T-helper 1 cell treated with Interleukin-12 subunit alpha and Interleukin-12 subunit beta and Interleukin-4 antibody, amounts not matched to agents 30 ng/mL and 1 ng/mL, for 36 hours (primary cell): ENCODE results near the gene TIAM2. TPM values are rescaled to one million over a fixed set of nuclear protein-coding genes. Genes with fewer than 3 reads are reported as not detected.

Source experiments
- intact Hi-C: fragments of 100-400 bp; cut with micrococcal nuclease; formaldehyde crosslinking; loops from one replicate; pipeline ENCODE4 v1.15.1; 2024
- total RNA-seq: library from RNA; stranded (reverse); gene quantifications from 2 replicates; pipeline ENCODE4 v1.2.3, GENCODE V29; 2022

The TIAM2 gene
- total RNA-seq, 1 donor from 2014 or later = 7.6 TPM

- intact Hi-C loops = no loop called here
These were observed 127.3 kb downstream of the TIAM2 start for GRCh38 chr6:155122199-155122950.

- intact Hi-C loops = no loop called here
These were observed 128.4 kb downstream of the TIAM2 start for GRCh38 chr6:155123520-155123919.

DNA sequence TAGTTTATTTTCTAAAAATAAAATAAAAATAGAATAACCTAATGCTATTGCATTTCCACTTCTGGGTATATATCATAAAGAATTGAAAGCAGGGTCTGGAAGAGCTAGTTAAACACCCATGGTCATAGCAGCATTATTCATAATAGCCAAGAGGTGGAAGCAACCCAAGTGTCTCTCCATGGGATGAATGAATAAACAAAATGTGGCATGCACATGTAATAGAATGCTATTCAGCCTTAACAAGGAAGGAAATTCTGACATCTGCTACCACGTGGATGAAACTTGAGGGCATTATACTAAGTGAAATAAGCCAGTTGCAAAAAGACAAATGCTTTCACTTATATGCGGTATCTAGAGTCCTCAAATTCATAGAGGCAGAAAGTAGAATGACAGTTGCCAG lies 130.8 kb downstream of the TIAM2 start:
- intact Hi-C loops = loop anchor here (2.0 kb wide), 1 partner anchor 45 kb away; no protein-coding TSS in a partner anchor

DNA sequence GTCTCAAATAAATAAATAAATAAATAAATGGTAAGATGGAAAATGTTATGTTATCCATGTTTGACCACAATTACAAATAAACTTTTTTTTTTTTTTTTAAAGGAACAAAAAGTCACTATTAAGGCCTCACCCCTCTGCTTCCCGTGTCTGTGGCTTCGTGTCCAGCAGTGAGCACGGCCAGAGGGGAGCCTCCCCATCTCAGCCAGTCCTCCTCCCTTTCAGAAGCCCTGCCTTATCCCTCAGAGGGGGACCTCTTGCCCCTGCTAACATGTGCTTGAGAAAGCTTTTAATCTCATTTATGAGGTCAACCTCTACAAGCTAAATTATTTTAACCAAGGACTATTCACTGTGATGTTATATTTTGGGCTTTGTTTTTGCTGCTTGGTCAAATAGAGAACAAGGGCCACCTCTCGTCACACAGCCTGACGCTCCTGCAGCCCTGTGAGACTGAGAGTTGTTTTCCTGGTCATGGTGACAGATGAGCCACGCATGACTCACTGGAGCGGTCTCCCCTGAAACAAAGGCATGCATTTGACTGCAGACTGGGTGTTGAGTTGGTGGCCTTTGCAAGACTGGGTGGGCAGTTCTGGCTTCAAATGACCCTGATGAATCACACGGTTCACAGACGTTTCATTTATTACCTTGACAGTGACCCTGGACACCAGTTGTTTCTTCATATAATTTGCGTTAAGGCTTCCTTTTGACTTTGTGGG lies 131.8 kb downstream of the TIAM2 start:
- intact Hi-C loops = loop anchor here (2.0 kb wide), 1 partner anchor 44 kb away; no protein-coding TSS in a partner anchor

DNA sequence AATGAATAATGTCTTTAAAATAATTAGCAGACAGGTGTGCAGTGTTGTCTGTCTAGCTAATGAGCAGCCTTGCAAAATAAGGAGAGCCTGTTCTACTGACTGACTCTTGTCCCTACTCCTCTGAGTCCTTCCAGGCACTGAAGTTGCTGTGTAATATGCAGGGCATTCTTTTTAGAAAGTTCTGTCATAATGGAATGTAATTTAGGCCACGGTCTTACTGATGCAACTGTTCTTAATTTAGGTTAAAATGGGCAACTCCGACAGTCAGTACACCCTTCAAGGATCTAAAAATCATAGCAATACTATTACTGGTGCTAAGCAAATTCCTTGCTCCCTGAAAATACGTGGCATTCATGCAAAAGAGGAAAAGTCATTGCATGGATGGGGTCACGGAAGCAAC lies 133.9 kb downstream of the TIAM2 start:
- intact Hi-C loops = no loop called here

- intact Hi-C loops = no loop called here
These were observed 134.6 kb downstream of the TIAM2 start for GRCh38 chr6:155129744-155130143.

DNA sequence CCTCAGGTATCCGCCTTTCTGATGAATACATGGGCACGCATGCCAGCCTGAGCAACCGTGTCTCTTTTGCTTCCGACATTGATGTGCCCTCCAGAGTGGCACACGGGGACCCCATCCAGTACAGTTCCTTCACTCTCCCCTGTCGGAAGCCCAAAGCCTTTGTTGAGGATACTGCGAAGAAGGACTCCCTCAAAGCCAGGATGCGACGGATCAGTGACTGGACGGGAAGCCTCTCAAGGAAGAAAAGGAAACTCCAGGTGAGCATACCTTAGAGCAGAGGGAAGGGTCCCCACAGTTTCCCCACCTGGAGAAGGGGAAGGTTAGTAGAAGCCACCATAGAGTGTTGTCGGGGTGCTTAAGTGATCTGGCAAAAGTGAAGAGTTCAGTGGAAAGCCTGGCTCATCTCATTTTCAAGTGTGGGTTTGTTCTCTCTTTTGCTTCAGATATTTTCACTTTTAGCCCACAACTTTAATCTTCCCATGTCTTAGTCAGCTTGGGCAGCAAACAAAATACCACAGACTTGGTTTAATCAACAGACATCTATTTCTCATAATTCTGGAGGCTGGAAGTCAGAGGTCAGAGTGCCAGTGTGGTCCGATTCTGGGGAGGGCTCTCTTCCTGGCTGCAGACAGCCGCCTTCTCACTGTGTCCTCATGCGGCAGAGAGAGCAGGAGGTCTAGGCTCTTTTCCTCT lies 135.2 kb downstream of the TIAM2 start:
- intact Hi-C loops = no loop called here

GRCh38 chr6:155132617-155133016 lies 137.5 kb downstream of the TIAM2 start:
- intact Hi-C loops = loop anchor here (1.0 kb wide), 1 partner anchor 11 kb away; no protein-coding TSS in a partner anchor

DNA sequence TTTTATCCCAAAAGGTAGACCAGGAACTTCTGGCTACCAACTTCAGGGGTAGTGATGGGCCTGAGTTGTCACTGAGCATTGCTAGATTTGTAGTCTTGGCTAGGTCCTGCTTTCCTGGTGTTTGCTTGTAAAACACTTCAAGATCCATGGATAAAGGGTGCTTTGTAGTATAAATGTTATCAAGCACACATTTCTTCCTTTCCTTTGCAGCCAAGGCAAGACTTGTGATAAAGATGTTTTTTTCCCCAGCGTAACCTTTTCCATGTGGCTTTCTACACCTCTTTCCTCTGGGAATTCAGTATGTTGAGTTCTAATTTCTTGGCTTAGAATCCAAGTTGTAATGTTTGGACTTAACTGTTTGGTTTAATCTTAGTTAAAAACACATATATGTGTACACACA lies 145.9 kb downstream of the TIAM2 start:
- intact Hi-C loops = no loop called here

DNA sequence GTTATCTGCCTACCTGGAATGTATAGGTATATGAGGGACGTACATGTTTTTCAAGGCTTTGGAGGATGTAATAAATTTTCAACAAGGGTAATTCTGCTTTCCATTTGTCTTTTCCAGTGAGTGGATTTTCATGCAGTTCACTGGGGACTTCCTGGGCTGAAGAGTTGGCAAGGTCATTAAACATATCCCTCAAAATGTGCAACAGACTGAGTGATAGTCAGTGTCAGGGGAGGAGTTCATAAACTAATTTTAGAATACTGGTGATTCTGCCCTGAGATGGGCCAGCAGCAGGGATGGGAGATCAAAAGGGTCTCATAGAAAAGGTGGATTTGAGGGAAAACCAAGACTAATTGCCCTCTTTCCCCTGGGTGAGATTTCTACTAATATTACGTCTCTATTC lies 146.4 kb downstream of the TIAM2 start:
- intact Hi-C loops = no loop called here

- intact Hi-C loops = loop anchor here (1.0 kb wide), 3 partner anchors 10 to 29 kb away; no protein-coding TSS in a partner anchor
These were observed 147.3 kb downstream of the TIAM2 start for GRCh38 chr6:155142168-155143028.

- intact Hi-C loops = loop anchor here (1.0 kb wide), 3 partner anchors 11 to 28 kb away; no protein-coding TSS in a partner anchor
These were observed 148.0 kb downstream of the TIAM2 start for GRCh38 chr6:155143029-155143577.

- intact Hi-C loops = loop anchor here (1.0 kb wide), 3 partner anchors 11 to 28 kb away; no protein-coding TSS in a partner anchor
These were observed 148.5 kb downstream of the TIAM2 start for GRCh38 chr6:155143578-155144106.

GRCh38 chr6:155146205-155146604 lies 151.1 kb downstream of the TIAM2 start:
- intact Hi-C loops = no loop called here

DNA sequence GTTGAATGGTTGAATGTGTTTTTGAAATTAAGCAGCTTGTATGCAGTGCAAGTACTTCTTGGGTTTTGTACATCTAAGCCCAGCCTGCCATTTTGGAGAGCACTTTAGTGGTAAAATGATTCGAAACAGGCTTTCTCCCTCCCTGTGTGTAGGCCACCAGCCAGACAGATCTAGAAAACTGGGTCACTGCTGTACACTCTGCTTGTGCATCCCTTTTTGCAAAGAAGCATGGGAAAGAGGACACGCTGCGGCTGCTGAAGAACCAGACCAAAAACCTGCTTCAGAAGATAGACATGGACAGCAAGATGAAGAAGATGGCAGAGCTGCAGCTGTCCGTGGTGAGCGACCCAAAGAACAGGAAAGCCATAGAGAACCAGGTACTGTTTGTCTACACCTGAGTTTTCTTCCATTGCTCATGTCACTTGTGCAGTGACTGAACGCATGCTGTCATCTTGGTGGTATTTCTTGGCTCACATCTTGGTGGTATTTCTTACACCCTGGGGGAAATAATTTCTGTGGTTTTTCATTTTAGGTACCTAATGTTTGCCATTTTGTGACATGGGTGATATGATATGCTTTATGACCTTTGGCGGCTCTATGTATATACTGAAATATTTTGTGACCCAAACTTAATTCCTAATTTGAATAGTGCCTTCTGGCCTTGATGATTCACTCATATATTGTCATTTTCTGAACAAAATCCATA lies 153.0 kb downstream of the TIAM2 start:
- intact Hi-C loops = no loop called here

- intact Hi-C loops = loop anchor here (5.0 kb wide), 2 partner anchors 419 to 904 kb away; partner anchors contain the start of gene SCAF8
These were observed 156.0 kb downstream of the TIAM2 start for GRCh38 chr6:155150967-155151671.

- intact Hi-C loops = loop anchor here (5.0 kb wide), 2 partner anchors 420 to 905 kb away; partner anchors contain the start of gene SCAF8
These were observed 157.3 kb downstream of the TIAM2 start for GRCh38 chr6:155152211-155153076.
